Activated naive CD4-positive, alpha-beta T cell treated with anti-CD3 and anti-CD28 coated beads, Interleukin-2, amount 10 ng/mL, durations not matched to agents 7 days and 5 days (primary cell): ENCODE results near the gene RAB3B.
A peak's percentile ranks its signal among the peaks of the same experiment; 100 is the strongest.
"Not testable (repeated sequence)": the region's sequence is repeated elsewhere in the genome, so short reads cannot be mapped to it uniquely, and the experiment has no call there.

ENCODE experiments used
- CTCF ChIA-PET: fragments of 350-600 bp; sonication (Branson Sonifier 250); formaldehyde crosslinking; loops from one replicate; lab custom pipeline; 2021; ENCODE audit warnings: antibody characterized with exemption; lab: Charles Lee
- DNase-seq: peaks from one replicate; pipeline ENCODE4 v3.0.0-alpha.2; 2020
- H3K27ac Mint-ChIP-seq: one replicate; pipeline ENCODE4 v1.8.0; 2021; ENCODE audit warnings: mild to moderate bottlenecking, moderate library complexity, mixed read lengths
- H3K27me3 Mint-ChIP-seq: one replicate; pipeline ENCODE4 v1.8.0; 2021; ENCODE audit warnings: mild to moderate bottlenecking, mixed read lengths
- H3K36me3 Mint-ChIP-seq: one replicate; pipeline ENCODE4 v1.8.0; 2021; ENCODE audit warnings: mixed read lengths
- H3K4me1 Mint-ChIP-seq: one replicate; pipeline ENCODE4 v1.8.0; 2021; ENCODE audit warnings: mixed read lengths
- H3K4me3 Mint-ChIP-seq: one replicate; pipeline ENCODE4 v1.8.0; 2021; ENCODE audit warnings: mild to moderate bottlenecking, moderate library complexity, mixed read lengths
- H3K9me3 Mint-ChIP-seq: one replicate; pipeline ENCODE4 v1.8.0; 2021; ENCODE audit warnings: mixed read lengths

Gene RAB3B

GRCh38 chr1:51907079-51907702 lies 83.3 kb downstream of the RAB3B start:
- Mint-ChIP-seq H3K36me3 (peaks cover 5% of the 10 kb centered on the region), H3K27me3 (peaks cover 38% of the 10 kb centered on the region), H3K9me3 (peaks cover 15% of the 10 kb centered on the region), H3K4me3 (no peak overlapping the region), H3K4me1 (peaks cover 2% of the 10 kb centered on the region), H3K27ac (peak overlapping the region; percentile 75)
- CTCF ChIA-PET, result interaction anchor here (1.5 kb wide), 1 partner anchor 10 kb away, joined by 4 read pairs; no protein-coding TSS in a partner anchor
- no peak for DNase-seq

- Mint-ChIP-seq H3K36me3 (peaks cover 5% of the 10 kb centered on the region), H3K27ac (peak overlapping the region; percentile 89), H3K4me3 (no peak overlapping the region), H3K4me1 (peaks cover 2% of the 10 kb centered on the region), H3K27me3 (peaks cover 34% of the 10 kb centered on the region), H3K9me3 (peaks cover 15% of the 10 kb centered on the region)
- no peak for DNase-seq
- CTCF ChIA-PET, result interaction anchor here (1.5 kb wide), 1 partner anchor 10 kb away, joined by 4 read pairs; no protein-coding TSS in a partner anchor
These were observed 84.0 kb downstream of the RAB3B start for GRCh38 chr1:51906306-51907078.

- CTCF ChIA-PET, result no interaction called here
- Mint-ChIP-seq H3K4me1 (peaks cover 2% of the 10 kb centered on the region), H3K27ac (no peak overlapping the region), H3K36me3 (peaks cover 5% of the 10 kb centered on the region), H3K4me3 (no peak overlapping the region), H3K9me3 (peaks cover 15% of the 10 kb centered on the region), H3K27me3 (peaks cover 24% of the 10 kb centered on the region)
- no peak for DNase-seq
These were observed 88.0 kb downstream of the RAB3B start for GRCh38 chr1:51902456-51902855.

- Mint-ChIP-seq H3K27ac (no peak overlapping the region), H3K9me3 (peaks cover 5% of the 10 kb centered on the region), H3K4me3 (no peak overlapping the region), H3K36me3 (no peaks in the 10 kb centered on the region), H3K4me1 (peaks cover 4% of the 10 kb centered on the region), H3K27me3 (peaks cover 33% of the 10 kb centered on the region)
- CTCF ChIA-PET, result no interaction called here
- DNase-seq, result no peak
These were observed 89.3 kb downstream of the RAB3B start for GRCh38 chr1:51901151-51901550.

- no peaks in the 10 kb centered on the region for H3K36me3 Mint-ChIP-seq
- H3K27ac Mint-ChIP-seq, result no peak overlapping the region
- no peak for DNase-seq
- no peak overlapping the region for H3K4me3 Mint-ChIP-seq
- H3K4me1 Mint-ChIP-seq, result peaks cover 4% of the 10 kb centered on the region
- no peaks in the 10 kb centered on the region for H3K9me3 Mint-ChIP-seq
- CTCF ChIA-PET, result interaction anchor here (1.2 to 3.2 kb wide), 2 partner anchors 27 to 103 kb away, joined by 3 to 12 read pairs; no protein-coding TSS in a partner anchor
- H3K27me3 Mint-ChIP-seq, result peaks cover 32% of the 10 kb centered on the region
These were observed 91.5 kb downstream of the RAB3B start for GRCh38 chr1:51899022-51899421.

GRCh38 chr1:51898090-51898734 lies 92.3 kb downstream of the RAB3B start:
- DNase-seq, result no peak
- H3K27ac Mint-ChIP-seq, result no peak overlapping the region
- H3K4me1 Mint-ChIP-seq, result peaks cover 4% of the 10 kb centered on the region
- CTCF ChIA-PET, result interaction anchor here (1.1 to 3.2 kb wide), 6 partner anchors 28 to 399 kb away, joined by 3 to 17 read pairs (median 6); no protein-coding TSS in a partner anchor
- H3K4me3 Mint-ChIP-seq, result no peak overlapping the region
- no peaks in the 10 kb centered on the region for H3K36me3 Mint-ChIP-seq
- H3K9me3 Mint-ChIP-seq, result no peaks in the 10 kb centered on the region
- peaks cover 32% of the 10 kb centered on the region for H3K27me3 Mint-ChIP-seq

- no peaks in the 10 kb centered on the region for H3K9me3 Mint-ChIP-seq
- CTCF ChIA-PET, result interaction anchor here (0.8 to 3.2 kb wide), 9 partner anchors 9 to 399 kb away, joined by 3 to 17 read pairs (median 4); no protein-coding TSS in a partner anchor
- H3K36me3 Mint-ChIP-seq, result no peaks in the 10 kb centered on the region
- H3K4me1 Mint-ChIP-seq, result peaks cover 4% of the 10 kb centered on the region
- no peak overlapping the region for H3K27ac Mint-ChIP-seq
- no peak overlapping the region for H3K4me3 Mint-ChIP-seq
- no peak for DNase-seq
- H3K27me3 Mint-ChIP-seq, result peaks cover 28% of the 10 kb centered on the region
These were observed 92.8 kb downstream of the RAB3B start for GRCh38 chr1:51897699-51898031.

GRCh38 chr1:51894748-51895147 lies 95.8 kb downstream of the RAB3B start:
- H3K4me3 Mint-ChIP-seq, CTCF ChIA-PET: not testable (repeated sequence)

GRCh38 chr1:51878616-51879336 lies 111.7 kb downstream of the RAB3B start, which contains the start of gene NRDC:
Gene NRDC, minus strand, starts transcription at chr1:51878727. Its CDS starts 112 bp downstream, at chr1:51878615.
- no peak within 1 kb of the TSS for H3K27ac Mint-ChIP-seq
- H3K4me1 Mint-ChIP-seq, result peaks cover 23% of the 10 kb centered on the region
- peaks cover 21% of the 10 kb centered on the region for H3K27me3 Mint-ChIP-seq
- no peak within 1 kb of the TSS for H3K4me3 Mint-ChIP-seq
- H3K9me3 Mint-ChIP-seq, result no peaks in the 10 kb centered on the region
- CTCF ChIA-PET, result interaction anchor here (0.6 to 1.0 kb wide), 3 partner anchors 9 to 89 kb away, joined by 3 read pairs; no protein-coding TSS in a partner anchor
- DNase-seq, result peak; percentile 100
- peaks cover 24% of the 10 kb centered on the region for H3K36me3 Mint-ChIP-seq

More at GRCh38 chr1:51894748-51895147, 95.8 kb downstream of the RAB3B start:
- H3K27ac Mint-ChIP-seq, H3K36me3 Mint-ChIP-seq, DNase-seq, H3K9me3 Mint-ChIP-seq, H3K4me1 Mint-ChIP-seq: not testable (repeated sequence)
- peaks cover 45% of the 10 kb centered on the region for H3K27me3 Mint-ChIP-seq

GRCh38 chr1:51878308-51878615 lies 112.2 kb downstream of the RAB3B start:
- CTCF ChIA-PET, result interaction anchor here (0.8 kb wide), 1 partner anchor 9 kb away, joined by 3 read pairs; no protein-coding TSS in a partner anchor
- H3K4me1 Mint-ChIP-seq, result peaks cover 25% of the 10 kb centered on the region
- H3K27me3 Mint-ChIP-seq, result peaks cover 16% of the 10 kb centered on the region
- H3K9me3 Mint-ChIP-seq, result no peaks in the 10 kb centered on the region
- H3K36me3 Mint-ChIP-seq, result peaks cover 25% of the 10 kb centered on the region
- H3K27ac Mint-ChIP-seq, result no peak overlapping the region
- DNase-seq, result no peak
- no peak overlapping the region for H3K4me3 Mint-ChIP-seq

GRCh38 chr1:51877434-51878307 lies 112.8 kb downstream of the RAB3B start:
- no peak for DNase-seq
- CTCF ChIA-PET, result interaction anchor here (0.8 kb wide), 1 partner anchor 8 kb away, joined by 3 read pairs; no protein-coding TSS in a partner anchor
- peaks cover 29% of the 10 kb centered on the region for H3K36me3 Mint-ChIP-seq
- H3K27me3 Mint-ChIP-seq, result peaks cover 11% of the 10 kb centered on the region
- no peaks in the 10 kb centered on the region for H3K9me3 Mint-ChIP-seq
- H3K4me3 Mint-ChIP-seq, result no peak overlapping the region
- H3K27ac Mint-ChIP-seq, result no peak overlapping the region
- H3K4me1 Mint-ChIP-seq, result peaks cover 30% of the 10 kb centered on the region

GRCh38 chr1:51875836-51876235 lies 114.7 kb downstream of the RAB3B start:
- Mint-ChIP-seq H3K36me3 (peaks cover 41% of the 10 kb centered on the region), H3K4me3 (peak overlapping the region; percentile 45), H3K4me1 (peaks cover 43% of the 10 kb centered on the region), H3K9me3 (no peaks in the 10 kb centered on the region), H3K27ac (no peak overlapping the region), H3K27me3 (no peaks in the 10 kb centered on the region)
- DNase-seq, result no peak
- CTCF ChIA-PET, result no interaction called here

- Mint-ChIP-seq H3K9me3 (no peaks in the 10 kb centered on the region), H3K27ac (peak overlapping the region; percentile 33), H3K4me1 (peaks cover 46% of the 10 kb centered on the region), H3K27me3 (no peaks in the 10 kb centered on the region), H3K4me3 (peak overlapping the region; percentile 39), H3K36me3 (peaks cover 42% of the 10 kb centered on the region)
- CTCF ChIA-PET, result no interaction called here
- no peak for DNase-seq
These were observed 115.2 kb downstream of the RAB3B start for GRCh38 chr1:51875291-51875772.
